SJSA1 (cell line): Measurements from ENCODE around the gene LYG2. TPM values are rescaled to one million over a fixed set of nuclear protein-coding genes. Genes with fewer than 3 reads are reported as not detected.
"Not testable (repeated sequence)": the region's sequence is repeated elsewhere in the genome, so short reads cannot be mapped to it uniquely, and the experiment has no call there.

Experiments
- DNase-seq, 2 experiments: peaks; one replicate each; pipeline ENCODE4 v3.0.0-alpha.2; 2015 to 2020; ENCODE audit warnings: low spot score in 2 of 2, low read depth in 1 of 2
- H3K27ac ChIP-seq: fragments of 250-450 bp; sonication (Bioruptor Pico); 2 replicates; pipeline ENCODE4 v1.5.1; 2020; ENCODE audit warnings: mild to moderate bottlenecking, moderate library complexity
- H3K27me3 ChIP-seq: fragments of 250-450 bp; sonication (Bioruptor Pico); replicated peaks from 2 replicates; pipeline ENCODE4 v1.5.1; 2020; ENCODE audit warnings: mild to moderate bottlenecking, moderate library complexity
- H3K36me3 ChIP-seq: fragments of 250-450 bp; sonication (Bioruptor Pico); 2 replicates; pipeline ENCODE4 v1.5.1; 2020; ENCODE audit warnings: mild to moderate bottlenecking
- H3K4me1 ChIP-seq: fragments of 250-450 bp; sonication (Bioruptor Pico); replicated peaks from 2 replicates; pipeline ENCODE4 v1.6.1; 2021; ENCODE audit warnings: mild to moderate bottlenecking
- H3K4me3 ChIP-seq: fragments of 250-450 bp; sonication (Bioruptor Pico); 2 replicates; pipeline ENCODE4 v1.5.1; 2020; ENCODE audit warnings: mild to moderate bottlenecking
- H3K9me3 ChIP-seq: fragments of 250-450 bp; sonication (Bioruptor Pico); replicated peaks from 2 replicates; pipeline ENCODE4 v1.5.1; 2020; ENCODE audit warnings: mild to moderate bottlenecking
- total RNA-seq: library from RNA; depleted of rRNA; stranded (reverse); fragments of >200 nt; shearing (Covaris generic); gene quantifications from 2 replicates; pipeline ENCODE4 v1.2.3, GENCODE V29; 2014

LYG2 gene
- total RNA-seq, 1 experiment from 2014 or later: not detected

DNA sequence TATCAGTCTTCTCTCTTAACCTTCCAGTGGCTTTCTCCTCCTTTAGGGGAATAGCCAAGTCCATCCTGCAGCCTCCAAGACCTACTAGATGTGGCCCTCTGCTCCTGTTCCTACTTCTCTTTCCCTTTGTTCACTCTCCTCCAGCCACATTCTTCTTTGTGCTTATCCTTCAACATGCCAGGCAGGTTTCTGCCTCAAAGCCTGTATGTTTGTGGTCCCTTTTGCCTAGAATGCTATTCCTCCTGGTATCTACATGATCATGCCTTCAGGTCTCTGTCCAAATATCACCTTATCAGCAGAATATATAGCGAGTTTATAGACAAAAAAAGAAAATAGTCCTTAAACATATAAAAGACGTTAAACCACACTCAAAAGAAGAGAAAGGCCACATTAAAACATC is 5.5 kb downstream of the LYG2 start:
- no peak for DNase-seq
- no peaks in the 10 kb centered on the region; the same call in 1 of the 2 replicates for H3K27me3 ChIP-seq
- H3K4me3 ChIP-seq: no peak overlapping the region
- no peaks in the 10 kb centered on the region for H3K4me1 ChIP-seq
- H3K36me3 ChIP-seq: no peaks in the 10 kb centered on the region
- H3K27ac ChIP-seq: no peak overlapping the region
- H3K9me3 ChIP-seq: no peaks in the 10 kb centered on the region

DNA sequence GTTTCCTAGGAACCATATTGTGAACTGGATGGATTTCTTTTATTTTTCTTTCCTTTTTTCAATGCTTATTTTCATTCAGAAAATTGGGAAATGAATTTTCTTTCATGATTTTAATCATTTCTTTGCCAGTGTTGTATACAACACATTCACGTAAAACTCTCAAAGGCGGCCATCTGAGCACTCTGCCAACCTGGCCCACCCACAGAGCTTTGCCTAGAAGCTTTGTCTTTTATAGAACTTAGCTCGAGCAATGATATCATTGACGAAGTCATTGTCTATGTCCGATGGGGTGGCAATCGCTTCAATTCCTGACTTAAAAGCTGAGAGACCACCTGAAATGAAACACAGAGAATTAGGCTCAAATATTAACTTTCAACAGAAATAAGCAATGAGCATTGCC is 13.3 kb downstream of the LYG2 start:
- Histone ChIP-seq H3K9me3 (no peaks in the 10 kb centered on the region), H3K27me3 (no peaks in the 10 kb centered on the region), H3K4me3 (no peak overlapping the region), H3K27ac (no peak overlapping the region), H3K36me3 (no peaks in the 10 kb centered on the region), H3K4me1 (no peaks in the 10 kb centered on the region)
- DNase-seq: no peak

DNA sequence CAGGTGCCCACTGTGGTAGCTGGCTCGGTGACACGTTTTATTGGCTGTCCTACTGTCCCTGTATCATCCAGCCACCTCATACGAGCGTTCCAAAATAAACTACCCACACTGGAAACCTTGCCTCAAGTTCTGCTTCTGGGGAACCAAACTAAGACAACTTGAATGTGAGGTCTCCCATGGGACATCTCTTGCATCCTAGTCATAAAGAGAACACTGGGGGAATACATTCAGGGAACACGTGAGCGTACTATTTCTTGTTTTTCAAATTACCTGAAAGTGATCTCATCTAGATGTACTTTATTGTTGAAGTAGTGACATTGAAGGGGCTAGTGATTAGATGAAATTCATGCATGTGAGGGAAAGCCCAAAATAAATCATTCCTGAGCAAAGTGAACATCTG is 15.0 kb downstream of the LYG2 start:
- no peak overlapping the region for H3K27ac ChIP-seq
- DNase-seq: no peak
- H3K36me3 ChIP-seq: no peaks in the 10 kb centered on the region
- no peaks in the 10 kb centered on the region for H3K27me3 ChIP-seq
- no peaks in the 10 kb centered on the region for H3K4me1 ChIP-seq
- H3K4me3 ChIP-seq: no peak overlapping the region
- no peaks in the 10 kb centered on the region for H3K9me3 ChIP-seq

DNA sequence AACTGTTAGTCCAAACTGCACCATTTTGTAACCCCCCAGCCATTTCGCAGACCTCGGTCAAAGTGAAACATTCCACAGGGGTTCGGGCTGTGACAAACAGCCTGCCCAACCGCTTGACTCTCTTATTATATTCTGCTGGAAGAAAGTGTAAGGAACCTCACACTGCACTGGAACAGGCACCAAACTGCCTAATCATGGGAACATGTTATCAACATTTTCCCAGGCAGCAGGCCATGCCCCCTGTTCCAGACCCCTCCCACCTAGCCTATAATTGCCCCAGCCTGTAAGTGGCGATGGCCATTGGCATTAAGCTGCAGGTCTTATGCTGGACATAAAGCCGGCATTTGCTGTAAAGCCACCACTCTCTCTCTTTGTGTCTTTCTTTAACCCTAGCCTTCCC is 16.9 kb downstream of the LYG2 start:
- Histone ChIP-seq H3K9me3 (no peaks in the 10 kb centered on the region), H3K27ac (no peak overlapping the region), H3K27me3 (no peaks in the 10 kb centered on the region), H3K4me1 (no peaks in the 10 kb centered on the region), H3K36me3 (no peaks in the 10 kb centered on the region), H3K4me3 (no peak overlapping the region)
- DNase-seq: no peak

DNA sequence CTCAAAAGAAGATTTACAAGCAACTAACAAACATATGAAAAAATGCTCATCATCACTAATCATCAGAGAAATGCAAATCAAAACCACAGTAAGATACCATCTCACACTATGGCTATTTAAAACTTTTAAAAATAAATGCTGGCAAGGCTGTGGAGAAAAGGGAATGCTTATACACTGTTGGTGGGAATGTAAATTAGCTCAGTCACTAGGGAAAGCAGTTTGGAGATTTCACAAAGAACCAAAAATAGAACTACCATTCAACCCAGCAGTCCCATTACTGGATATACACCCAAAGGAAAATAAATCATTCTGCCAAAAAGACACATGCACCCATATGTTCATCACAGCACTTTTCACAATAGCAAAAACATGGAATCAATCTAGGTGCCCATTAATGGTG is 22.3 kb downstream of the LYG2 start:
- not testable (repeated sequence) for H3K9me3 ChIP-seq, DNase-seq, H3K27ac ChIP-seq, H3K4me1 ChIP-seq, H3K27me3 ChIP-seq, H3K36me3 ChIP-seq, H3K4me3 ChIP-seq

DNA sequence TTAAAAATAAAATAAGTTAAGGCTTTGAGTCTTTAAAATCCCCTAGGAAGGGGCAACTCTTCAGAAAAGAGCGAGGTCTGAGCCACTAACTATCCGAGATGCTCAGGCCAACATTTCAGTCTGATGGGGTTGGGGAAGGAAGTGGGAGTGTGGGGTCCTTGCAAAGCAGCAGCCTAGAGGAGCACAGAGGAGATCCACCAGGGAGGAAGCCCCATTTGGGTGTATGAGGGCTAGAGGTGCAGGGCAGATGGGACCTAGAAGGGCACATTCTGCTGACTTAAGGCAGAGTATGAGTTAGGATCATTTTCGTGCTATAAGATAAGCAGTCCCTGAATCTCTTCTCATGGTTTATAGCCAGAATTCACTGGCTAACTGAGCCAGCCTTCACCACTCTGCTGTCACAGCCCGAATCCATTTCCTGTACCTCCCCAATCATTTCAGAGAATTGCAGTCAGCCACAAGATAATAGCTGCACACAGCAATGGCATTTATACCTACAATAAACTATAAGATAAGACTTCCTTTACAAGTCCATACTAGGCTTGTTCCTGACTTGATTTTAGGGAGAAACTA is 37.5 kb downstream of the LYG2 start:
- H3K36me3 ChIP-seq: no peaks in the 10 kb centered on the region
- H3K27me3 ChIP-seq: no peaks in the 10 kb centered on the region
- H3K9me3 ChIP-seq: no peaks in the 10 kb centered on the region
- no peak overlapping the region for H3K4me3 ChIP-seq
- DNase-seq: no peak
- H3K27ac ChIP-seq: no peak overlapping the region
- no peaks in the 10 kb centered on the region for H3K4me1 ChIP-seq

DNA sequence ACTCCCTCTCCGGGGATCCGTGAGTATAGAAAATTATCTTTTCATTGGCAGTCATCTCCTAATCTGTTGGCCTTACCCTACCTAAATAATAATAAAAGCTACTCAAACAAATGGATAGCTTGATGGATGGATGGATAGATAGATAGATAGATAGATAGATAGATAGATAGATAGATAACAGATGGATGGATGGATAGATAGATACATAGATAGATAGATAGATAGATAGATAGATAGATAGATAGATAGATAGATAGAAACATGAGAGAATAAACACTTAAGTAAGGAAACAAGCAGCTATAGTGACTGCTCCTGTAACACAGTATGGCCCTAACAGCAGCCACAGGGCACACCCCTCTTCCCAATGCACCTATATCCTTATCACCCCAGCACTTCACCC is 39.4 kb downstream of the LYG2 start:
- Histone ChIP-seq H3K27me3 (no peaks in the 10 kb centered on the region), H3K36me3 (no peaks in the 10 kb centered on the region), H3K27ac (no peak overlapping the region), H3K9me3 (no peaks in the 10 kb centered on the region), H3K4me3 (no peak overlapping the region), H3K4me1 (no peaks in the 10 kb centered on the region)
- no peak for DNase-seq

DNA sequence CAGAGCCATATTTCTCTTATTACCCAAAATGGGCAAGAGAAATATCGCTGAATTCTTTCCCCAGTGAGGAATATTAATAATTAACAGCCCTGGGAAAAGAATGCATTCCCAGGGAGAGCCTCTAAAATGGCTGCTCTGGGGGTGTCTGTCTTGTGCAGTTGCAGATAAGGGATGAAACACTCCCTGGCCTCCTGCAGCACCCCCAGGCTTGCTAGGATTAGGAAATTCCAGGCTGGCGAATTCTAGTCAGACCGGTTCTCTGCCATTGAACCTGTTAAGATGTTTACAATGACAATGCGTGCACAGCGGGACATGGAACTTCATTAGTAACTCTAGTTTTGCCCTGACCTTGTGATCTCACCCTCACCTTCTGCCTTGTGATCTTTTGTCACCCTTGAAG is 50.0 kb downstream of the LYG2 start:
- Histone ChIP-seq H3K4me3 (no peak overlapping the region), H3K27me3 (no peaks in the 10 kb centered on the region), H3K27ac (no peak overlapping the region), H3K9me3 (no peaks in the 10 kb centered on the region), H3K4me1 (no peaks in the 10 kb centered on the region), H3K36me3 (no peaks in the 10 kb centered on the region)
- DNase-seq: no peak

DNA sequence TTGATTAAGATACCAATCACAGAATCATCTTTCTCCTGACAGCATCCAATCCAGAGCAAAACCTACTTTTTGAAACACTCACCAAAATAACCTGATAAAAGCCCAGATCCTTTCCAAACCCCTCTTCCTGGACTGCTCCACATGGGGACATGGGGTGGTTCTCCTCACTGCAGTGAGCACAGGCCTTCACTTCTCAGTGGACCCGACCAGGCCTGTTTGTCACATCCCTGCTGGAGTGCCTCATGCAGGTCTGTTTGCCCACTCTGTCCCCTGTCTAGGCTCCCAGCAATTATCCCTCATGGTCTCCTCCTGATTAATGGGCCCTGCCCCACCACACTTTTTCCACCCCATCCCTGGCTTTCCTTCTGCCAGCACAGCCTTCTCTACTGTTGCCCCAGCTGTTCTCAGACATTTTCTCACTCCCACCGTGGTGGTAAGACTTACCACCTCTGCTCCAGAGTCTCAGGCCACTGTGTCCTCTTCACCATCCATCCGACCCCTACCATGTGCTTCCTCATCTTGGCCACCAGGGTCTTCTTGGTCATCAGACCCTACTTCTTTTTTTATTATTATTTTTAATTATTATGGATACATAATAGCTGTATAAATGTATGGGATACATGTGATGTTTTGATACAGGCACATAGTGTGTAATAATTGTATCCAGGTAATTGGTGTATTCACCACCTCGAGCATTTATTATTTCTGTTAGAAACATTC is 53.3 kb downstream of the LYG2 start:
- peaks cover 20% of the 10 kb centered on the region for H3K36me3 ChIP-seq
- no peaks in the 10 kb centered on the region for H3K4me1 ChIP-seq
- no peak overlapping the region for H3K27ac ChIP-seq
- H3K4me3 ChIP-seq: no peak overlapping the region
- H3K27me3 ChIP-seq: no peaks in the 10 kb centered on the region
- no peak for DNase-seq
- H3K9me3 ChIP-seq: no peaks in the 10 kb centered on the region

DNA sequence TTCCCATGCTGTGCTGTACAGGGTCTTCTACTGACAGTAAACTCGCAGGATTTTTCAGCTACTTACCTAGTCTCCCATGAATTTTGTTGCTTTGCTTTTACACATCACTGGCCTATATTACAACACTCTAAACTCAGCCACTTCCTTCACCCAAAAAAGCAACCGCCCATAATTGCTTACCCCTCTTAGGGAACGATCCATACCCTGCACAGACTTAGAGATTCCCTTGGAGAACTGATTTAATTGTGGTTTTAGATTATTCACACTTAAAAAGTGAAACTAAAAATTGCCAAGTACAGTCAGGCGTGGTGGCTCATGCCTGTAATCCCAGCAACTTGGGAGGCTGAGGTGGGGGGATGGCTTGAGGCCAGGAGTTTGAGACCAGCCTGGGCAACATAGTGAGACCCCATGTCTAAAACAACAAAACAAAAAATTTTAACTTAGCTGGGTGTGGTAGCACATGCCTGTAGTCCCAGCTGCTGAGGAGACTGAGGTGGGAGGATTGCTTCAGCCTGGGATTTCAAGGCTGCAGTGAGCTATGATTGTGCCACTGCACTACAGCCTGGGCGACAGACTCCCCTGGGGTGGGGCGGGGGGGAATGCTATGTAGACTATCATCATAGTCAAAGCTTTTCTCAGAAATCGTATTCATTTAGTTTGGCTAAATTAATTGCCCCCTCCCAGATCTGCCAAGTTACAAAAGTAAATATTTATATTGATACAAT is 55.2 kb downstream of the LYG2 start:
- peaks cover 33% of the 10 kb centered on the region for H3K36me3 ChIP-seq
- H3K9me3 ChIP-seq: no peaks in the 10 kb centered on the region
- H3K4me1 ChIP-seq: no peaks in the 10 kb centered on the region
- H3K27me3 ChIP-seq: no peaks in the 10 kb centered on the region
- no peak overlapping the region for H3K27ac ChIP-seq
- H3K4me3 ChIP-seq: no peak overlapping the region
- no peak for DNase-seq

DNA sequence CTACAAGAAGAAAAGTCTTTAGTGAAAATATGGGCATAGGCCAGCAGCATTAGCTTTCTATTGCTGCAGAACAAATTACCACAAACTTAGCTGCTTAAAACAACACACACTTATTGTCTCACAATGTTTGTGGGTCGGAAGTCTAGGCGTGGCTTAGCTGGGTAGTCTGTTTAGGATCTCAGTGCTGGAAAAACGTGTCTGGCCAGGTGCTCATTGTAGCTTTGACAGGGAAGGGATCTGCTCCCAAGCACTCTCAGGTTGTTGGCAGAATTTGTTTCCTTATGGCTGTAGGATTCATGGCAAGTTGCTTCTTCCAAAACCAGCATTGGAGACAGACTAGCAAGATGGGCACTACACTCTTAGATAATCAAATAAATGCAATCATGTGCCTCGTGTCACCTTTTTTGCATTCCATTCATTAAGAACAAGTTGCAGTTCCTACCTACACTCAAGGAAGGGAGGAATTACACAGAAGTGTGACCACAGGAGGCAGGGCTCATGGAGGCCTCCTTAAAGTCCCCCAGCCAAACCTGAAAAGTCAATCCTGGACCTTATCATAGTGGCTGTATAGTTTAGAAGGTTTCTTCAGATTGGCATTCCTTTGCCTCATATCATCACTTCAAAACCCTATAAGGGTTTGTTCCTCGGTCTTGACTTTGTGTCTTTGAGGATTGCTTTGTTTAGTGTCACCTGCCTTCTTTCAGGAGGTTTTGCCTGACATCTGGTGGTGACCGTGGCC is 57.2 kb downstream of the LYG2 start:
- no peaks in the 10 kb centered on the region for H3K27me3 ChIP-seq
- no peak overlapping the region for H3K27ac ChIP-seq
- DNase-seq: no peak
- H3K9me3 ChIP-seq: no peaks in the 10 kb centered on the region
- H3K4me3 ChIP-seq: no peak overlapping the region
- H3K36me3 ChIP-seq: peaks cover 45% of the 10 kb centered on the region
- no peaks in the 10 kb centered on the region for H3K4me1 ChIP-seq

DNA sequence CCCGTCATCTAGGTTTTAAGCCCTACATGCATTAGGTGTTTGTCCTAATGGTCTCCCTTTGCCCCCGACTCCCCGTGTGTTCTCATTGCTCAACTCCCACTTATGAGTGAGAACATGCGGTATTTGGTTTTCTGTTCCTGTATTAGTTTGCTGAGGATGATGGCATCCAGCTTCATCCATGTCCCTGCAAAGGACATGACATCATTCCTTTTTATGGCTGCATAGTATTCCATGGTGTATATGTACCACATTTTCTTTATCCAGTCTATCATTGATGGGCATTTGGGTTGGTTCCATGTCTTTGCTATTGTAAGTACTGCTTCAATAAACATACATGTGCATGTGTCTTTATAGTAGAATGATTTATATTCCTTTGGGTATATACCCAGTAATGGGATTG is 63.1 kb downstream of the LYG2 start:
- H3K4me1 ChIP-seq, H3K27ac ChIP-seq, H3K27me3 ChIP-seq, DNase-seq, H3K9me3 ChIP-seq, H3K4me3 ChIP-seq: not testable (repeated sequence)
- H3K36me3 ChIP-seq: peaks cover 59% of the 10 kb centered on the region
